NCI-H524 treated with DMSO at 0.1 percent for 48 hours (cell line): ENCODE measurements around the gene CFTR.
A peak's percentile ranks its signal among the peaks of the same experiment; 100 is the strongest.
"Not testable (repeated sequence)": the region's sequence is repeated elsewhere in the genome, so short reads cannot be mapped to it uniquely, and the experiment has no call there.

Experiments
- DNase-seq: peaks from one replicate; lab custom pipeline; 2025; lab: John Stamatoyannopoulos, UW

Gene CFTR

GRCh38 chr7:117688126-117688525 is 208.3 kb downstream of the CFTR start:
- no peak for DNase-seq

DNA sequence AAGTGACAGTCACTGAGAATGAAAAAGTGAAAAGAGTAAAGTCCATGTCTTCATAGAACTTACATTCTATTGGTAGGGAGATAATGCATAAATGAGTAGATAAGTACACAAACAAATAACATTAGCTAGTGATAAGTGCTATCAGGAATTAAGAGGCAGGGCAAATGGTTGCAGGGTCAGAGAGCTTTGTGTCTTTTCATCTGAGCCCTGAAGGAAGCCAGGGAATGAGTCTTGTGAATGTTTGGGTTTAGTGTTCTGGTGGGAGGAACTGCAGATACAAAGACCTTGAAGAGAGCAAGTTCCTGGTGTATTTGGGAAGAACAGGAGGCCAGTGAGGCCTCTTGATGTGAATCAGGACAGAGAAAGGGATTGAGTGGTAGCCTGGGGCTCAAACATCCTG is 209.6 kb downstream of the CFTR start:
- DNase-seq: no peak

DNA sequence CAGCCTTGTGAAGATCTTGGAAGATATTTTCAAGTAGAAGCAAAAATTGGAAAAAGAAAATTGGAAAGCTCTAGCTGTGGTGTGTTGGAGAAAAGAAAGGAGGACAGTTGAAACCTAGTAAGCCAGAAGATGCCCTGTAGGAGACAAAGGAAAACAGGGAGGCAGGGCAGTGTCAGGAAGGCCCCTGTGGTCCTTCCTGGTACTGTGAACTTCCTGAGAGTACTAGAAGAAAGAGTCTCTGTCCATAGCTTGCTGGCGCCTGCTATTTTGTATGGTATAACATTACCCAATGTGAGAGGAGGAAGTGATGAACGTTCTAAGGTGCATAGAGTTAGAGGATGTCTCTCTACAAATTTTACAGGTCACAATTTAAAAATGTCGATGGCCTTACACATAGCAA is 210.3 kb downstream of the CFTR start:
- no peak for DNase-seq

GRCh38 chr7:117692338-117692737 is 212.5 kb downstream of the CFTR start:
- DNase-seq: no peak

DNA sequence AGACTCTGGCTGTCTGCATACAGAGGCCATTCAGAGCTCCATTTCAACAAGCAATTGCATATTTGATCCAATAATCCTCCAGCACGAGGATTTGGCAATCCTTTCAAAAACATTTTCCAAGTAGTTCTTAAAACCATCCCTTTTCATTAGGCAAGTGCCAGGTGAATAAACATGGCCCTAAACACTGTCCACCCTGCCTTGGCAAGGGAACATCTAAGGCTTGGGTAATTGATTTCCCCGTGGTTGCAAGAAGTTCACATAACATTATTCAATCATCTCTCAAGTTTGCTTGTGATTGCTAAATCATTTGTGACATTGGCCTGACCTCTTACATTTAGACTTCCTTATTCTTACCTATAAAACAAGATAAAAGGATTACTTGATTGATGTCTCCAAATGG is 218.2 kb downstream of the CFTR start:
- no peak for DNase-seq

DNA sequence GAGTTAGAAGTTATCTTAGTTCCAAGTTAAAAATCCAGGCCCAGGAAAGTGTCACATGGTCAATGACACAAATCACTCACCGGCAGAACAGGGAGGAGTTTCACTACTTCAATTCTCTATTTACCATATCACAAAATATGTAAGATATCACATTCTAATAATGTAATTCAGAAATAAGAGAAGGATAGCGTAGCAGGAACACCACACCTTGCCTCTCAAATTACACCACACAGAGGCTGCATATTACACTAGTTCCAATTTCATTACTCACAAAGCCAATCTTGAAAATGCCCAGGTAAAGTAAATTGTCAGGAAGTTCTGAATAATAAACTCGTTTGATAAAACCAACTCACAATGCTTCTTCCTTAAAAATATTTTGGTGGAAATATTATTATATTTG is 224.2 kb downstream of the CFTR start:
- DNase-seq: no peak

- DNase-seq: no peak
These were observed 225.8 kb downstream of the CFTR start for GRCh38 chr7:117705630-117706029.

DNA sequence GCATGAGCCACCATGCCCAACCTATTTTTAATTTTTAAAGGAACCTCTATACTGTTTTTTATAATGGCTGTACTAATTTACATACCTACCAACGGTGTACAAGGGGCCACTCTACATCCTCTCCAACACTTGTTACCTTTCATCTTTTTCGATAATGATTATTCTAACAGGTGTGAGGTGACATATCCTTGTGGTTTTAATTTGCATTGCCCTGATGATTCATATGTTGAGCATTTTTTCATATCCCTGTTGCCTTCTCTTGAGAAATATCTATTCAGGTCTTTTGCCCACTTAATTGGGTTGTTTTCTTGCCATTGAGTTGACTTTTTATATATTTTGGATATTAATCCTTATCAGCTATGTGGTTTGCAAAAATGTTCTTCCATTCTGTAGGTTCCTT is 226.4 kb downstream of the CFTR start:
- no peak for DNase-seq

GRCh38 chr7:117707080-117707479 is 227.3 kb downstream of the CFTR start:
- no peak for DNase-seq

DNA sequence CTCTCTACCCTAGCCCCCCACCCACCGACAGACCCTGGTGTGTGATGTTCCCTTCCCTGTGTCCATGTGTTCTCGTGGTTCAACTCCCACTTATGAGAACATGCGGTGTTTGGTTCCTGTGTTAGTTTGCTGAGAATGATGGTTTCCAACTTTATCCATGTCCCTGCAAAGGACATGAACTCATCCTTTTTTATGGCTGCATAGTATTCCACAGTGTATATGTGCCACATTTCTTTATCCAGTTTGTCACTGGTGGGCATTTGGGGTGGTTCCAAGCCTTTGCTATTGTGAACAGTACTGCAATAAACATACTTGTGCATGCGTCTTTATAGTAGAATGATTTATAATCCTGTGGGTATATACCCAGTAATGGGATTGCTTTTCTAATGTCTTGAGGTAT is 228.3 kb downstream of the CFTR start:
- not testable (repeated sequence) for DNase-seq

GRCh38 chr7:117711556-117711955 is 231.7 kb downstream of the CFTR start:
- no peak for DNase-seq

GRCh38 chr7:117715784-117716445 is 236.1 kb downstream of the CFTR start:
- peak; percentile 20 for DNase-seq

- DNase-seq: no peak
These were observed 237.0 kb downstream of the CFTR start for GRCh38 chr7:117716707-117717299.

DNA sequence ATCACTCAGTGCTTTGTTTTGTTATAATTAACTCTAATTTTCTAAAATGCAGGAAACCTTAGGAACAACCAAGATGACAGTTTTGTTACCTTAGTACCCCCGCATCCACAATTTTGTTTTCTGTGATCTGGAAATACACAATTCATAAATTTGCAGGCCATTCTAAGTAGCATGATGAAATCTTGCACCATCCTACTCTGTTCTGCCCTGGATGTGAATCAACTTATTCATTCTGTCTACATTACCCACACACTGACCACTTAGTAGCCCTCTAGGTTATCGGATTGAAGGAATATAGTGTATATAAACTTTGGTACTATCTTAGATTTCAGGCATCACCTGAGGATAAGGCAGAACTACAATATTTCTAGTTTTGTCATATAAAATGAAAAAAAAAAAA is 237.5 kb downstream of the CFTR start:
- no peak for DNase-seq
